Esophagus (tissue), 2 donors: ENCODE measurements around the gene ENOSF1. TPM values are rescaled to one million over a fixed set of nuclear protein-coding genes. Genes with fewer than 3 reads are reported as not detected.
"Not testable (repeated sequence)": the region's sequence is repeated elsewhere in the genome, so short reads cannot be mapped to it uniquely, and the experiment has no call there.

Source experiments
- H3K27ac ChIP-seq, 2 donors: one replicate each; pipeline ENCODE4 v1.5.1; 2013; ENCODE audit warnings: low read depth in 2 of 2, mild to moderate bottlenecking in 2 of 2, inconsistent platforms in 1 of 2, low read length in 1 of 2, moderate library complexity in 1 of 2
- H3K27me3 ChIP-seq, 2 donors: one replicate each; pipeline ENCODE4 v1.6.1; 2013; ENCODE audit warnings: low read length in 2 of 2, control low read depth in 1 of 2, mild to moderate bottlenecking in 1 of 2; ENCODE audit not compliant: insufficient read depth in 2 of 2, control insufficient read depth in 1 of 2
- H3K36me3 ChIP-seq, 2 donors: one replicate each; pipeline ENCODE4 v1.6.1; 2013; ENCODE audit warnings: low read length in 1 of 2; ENCODE audit not compliant: control insufficient read depth in 2 of 2, insufficient read depth in 2 of 2
- H3K4me1 ChIP-seq, 2 donors: one replicate each; pipeline ENCODE4 v1.6.1; 2013; ENCODE audit warnings: low read length in 1 of 2; ENCODE audit not compliant: control insufficient read depth in 2 of 2, insufficient read depth in 2 of 2
- H3K4me3 ChIP-seq, 2 donors: one replicate each; pipeline ENCODE4 v1.5.1; 2013; ENCODE audit warnings: low read length in 2 of 2, mild to moderate bottlenecking in 2 of 2, low read depth in 1 of 2, moderate library complexity in 1 of 2
- H3K9me3 ChIP-seq, 2 donors: one replicate each; pipeline ENCODE4 v1.6.1; 2013; ENCODE audit warnings: mild to moderate bottlenecking in 2 of 2, low read depth in 1 of 2, low read length in 1 of 2, moderate library complexity in 1 of 2; ENCODE audit not compliant: control insufficient read depth in 2 of 2, insufficient read depth in 1 of 2
- WGBS, 2 donors: extraction: QIAGEN DNeasy Blood & Tissue Kit; methylation state at CpG; one replicate each; pipeline ENCODE4 v1.1.7; 2013; 5-methylcytosine and 5-hydroxymethylcytosine counted together
- polyA plus RNA-seq, 2 donors: library from polyadenylated mRNA; stranded (reverse); fragments of 200-250 nt; gene quantifications; one replicate each; pipeline ENCODE4 v1.2.3, GENCODE V29; 2013
- donor health status: healthy with polysubstance abuse.
- donor health status: Bipolar disorder and iron deficiency.

Gene ENOSF1
- polyA plus RNA-seq, 2 donors, result 23.9 to 75.1 TPM

GRCh38 chr18:730692-731091 is 18.3 kb upstream of the ENOSF1 start:
- H3K36me3 ChIP-seq, result peaks cover 4 to 8% of the 10 kb centered on the region in 2 donors
- no peak overlapping the region for H3K27ac ChIP-seq
- no peaks in the 10 kb centered on the region for H3K9me3 ChIP-seq
- no peak overlapping the region for H3K4me3 ChIP-seq
- H3K4me1 ChIP-seq, result no peaks in the 10 kb centered on the region
- no peaks in the 10 kb centered on the region for H3K27me3 ChIP-seq

- not testable (repeated sequence) for H3K4me3 ChIP-seq, H3K36me3 ChIP-seq, H3K4me1 ChIP-seq, H3K27me3 ChIP-seq, H3K9me3 ChIP-seq, H3K27ac ChIP-seq
- WGBS, 2 donors, result 92 to 95% methylated on average over 5 of the region's 5 CpGs
Measured at GRCh38 chr18:730120-730519, 17.7 kb upstream of the ENOSF1 start.

GRCh38 chr18:725646-726045 is 13.2 kb upstream of the ENOSF1 start:
- no peaks in the 10 kb centered on the region for H3K27me3 ChIP-seq
- no peak overlapping the region for H3K27ac ChIP-seq
- WGBS, 2 donors, result 93 to 94% methylated on average over 9 of the region's 9 CpGs
- no peaks in the 10 kb centered on the region for H3K9me3 ChIP-seq
- peaks cover 0 to 4% of the 10 kb centered on the region in 2 donors for H3K36me3 ChIP-seq
- H3K4me1 ChIP-seq, result no peaks in the 10 kb centered on the region
- H3K4me3 ChIP-seq, result no peak overlapping the region

GRCh38 chr18:723541-724080 is 11.2 kb upstream of the ENOSF1 start:
- WGBS, 2 donors, result 95 to 98% methylated on average over 1 of the region's 1 CpG
- Histone ChIP-seq H3K36me3 (peaks cover 0 to 4% of the 10 kb centered on the region in 2 donors), H3K9me3 (no peaks in the 10 kb centered on the region), H3K4me1 (no peaks in the 10 kb centered on the region), H3K4me3 (no peak overlapping the region), H3K27ac (no peak overlapping the region), H3K27me3 (no peaks in the 10 kb centered on the region)

- H3K4me1 ChIP-seq, result no peaks in the 10 kb centered on the region
- no peaks in the 10 kb centered on the region for H3K36me3 ChIP-seq
- WGBS, 2 donors, result 91% methylated on average over 4 of the region's 4 CpGs
- no peak overlapping the region for H3K27ac ChIP-seq
- no peak overlapping the region for H3K4me3 ChIP-seq
- H3K9me3 ChIP-seq, result no peaks in the 10 kb centered on the region
- no peaks in the 10 kb centered on the region for H3K27me3 ChIP-seq
Measured at GRCh38 chr18:717003-717402, 4.6 kb upstream of the ENOSF1 start.

- H3K9me3 ChIP-seq, result no peaks in the 10 kb centered on the region
- H3K27ac ChIP-seq, result no peak overlapping the region
- 46 to 59% methylated on average over 1 of the region's 1 CpG for WGBS, 2 donors
- H3K27me3 ChIP-seq, result no peaks in the 10 kb centered on the region
- no peaks in the 10 kb centered on the region for H3K36me3 ChIP-seq
- H3K4me3 ChIP-seq, result no peak overlapping the region
- no peaks in the 10 kb centered on the region for H3K4me1 ChIP-seq
Measured at GRCh38 chr18:715626-716025, 3.2 kb upstream of the ENOSF1 start.

GRCh38 chr18:713135-713490 is 683 bp upstream of the ENOSF1 start:
- Histone ChIP-seq H3K27me3 (no peaks in the 10 kb centered on the region), H3K27ac (peak overlapping the region; percentile 69 to 75), H3K36me3 (peaks cover 0 to 3% of the 10 kb centered on the region in 2 donors), H3K4me3 (peak overlapping the region; percentile 55 to 76), H3K9me3 (no peaks in the 10 kb centered on the region), H3K4me1 (no peaks in the 10 kb centered on the region)
- WGBS, 2 donors, result 66 to 82% methylated on average over 23 of the region's 23 CpGs

GRCh38 chr18:711657-712400 is 601 bp downstream of the ENOSF1 start:
- Histone ChIP-seq H3K27ac (peak overlapping the region; percentile 75 to 88), H3K4me3 (peak overlapping the region; percentile 55 to 76), H3K9me3 (no peaks in the 10 kb centered on the region), H3K27me3 (no peaks in the 10 kb centered on the region), H3K36me3 (peaks cover 0 to 3% of the 10 kb centered on the region in 2 donors), H3K4me1 (no peaks in the 10 kb centered on the region)
- 0% methylated on average over 40 to 42 of the region's 42 CpGs for WGBS, 2 donors

- Histone ChIP-seq H3K4me1 (no peaks in the 10 kb centered on the region), H3K4me3 (peak overlapping the region; percentile 55 to 76), H3K9me3 (no peaks in the 10 kb centered on the region), H3K27me3 (no peaks in the 10 kb centered on the region), H3K36me3 (peaks cover 0 to 3% of the 10 kb centered on the region in 2 donors), H3K27ac (peak overlapping the region; percentile 36 to 88)
- 4 to 9% methylated on average over 8 of the region's 8 CpGs for WGBS, 2 donors
Measured at GRCh38 chr18:711310-711656, 1.1 kb downstream of the ENOSF1 start.
